ENCODE data around the gene PRLH.
"Not testable (repeated sequence)": the region's sequence is repeated elsewhere in the genome, so short reads cannot be mapped to it uniquely, and the experiment has no call there.

Gene PRLH

DNA sequence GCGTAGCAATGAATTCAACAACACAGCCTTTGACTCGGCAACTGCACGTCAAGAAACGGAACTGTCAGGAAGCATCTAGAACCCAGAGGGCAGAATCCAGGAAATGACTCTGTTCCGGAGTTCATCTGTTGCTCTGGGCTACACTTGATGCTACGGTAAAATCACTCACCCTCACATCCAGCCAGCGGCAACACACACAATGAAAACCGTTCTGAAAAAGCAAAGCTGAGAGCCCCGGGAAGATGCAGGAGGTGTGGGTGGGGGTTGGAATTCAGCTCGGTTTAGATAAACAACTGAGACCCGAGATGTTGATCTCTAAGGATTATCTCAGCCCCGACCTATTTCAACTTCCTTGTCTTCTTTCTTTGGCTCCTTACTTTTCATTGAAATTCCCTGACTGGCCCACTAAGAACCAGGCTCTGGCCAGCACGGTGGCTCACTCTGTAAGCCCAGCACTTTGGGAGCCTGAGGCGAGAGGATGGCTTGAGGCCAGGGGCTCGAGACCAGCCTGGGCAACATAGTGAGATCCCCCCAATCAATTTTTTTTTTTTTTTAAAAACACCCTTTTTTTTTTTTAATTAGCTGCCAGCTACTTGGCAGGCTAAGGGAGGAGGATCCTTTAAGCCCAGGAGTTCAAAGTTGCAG, 37.5 kb downstream of the PRLH start:
- Histone ChIP-seq H3K27ac (peak overlapping the region; percentile 82), H3K4me3 (ENCODE audit: low read depth, low read length) (no peak overlapping the region), H3K27me3 (replicated peaks) (no peaks in the 10 kb centered on the region), H3K36me3 (replicated peaks) (no peaks in the 10 kb centered on the region)
- TF ChIP-seq, protein P1, sequence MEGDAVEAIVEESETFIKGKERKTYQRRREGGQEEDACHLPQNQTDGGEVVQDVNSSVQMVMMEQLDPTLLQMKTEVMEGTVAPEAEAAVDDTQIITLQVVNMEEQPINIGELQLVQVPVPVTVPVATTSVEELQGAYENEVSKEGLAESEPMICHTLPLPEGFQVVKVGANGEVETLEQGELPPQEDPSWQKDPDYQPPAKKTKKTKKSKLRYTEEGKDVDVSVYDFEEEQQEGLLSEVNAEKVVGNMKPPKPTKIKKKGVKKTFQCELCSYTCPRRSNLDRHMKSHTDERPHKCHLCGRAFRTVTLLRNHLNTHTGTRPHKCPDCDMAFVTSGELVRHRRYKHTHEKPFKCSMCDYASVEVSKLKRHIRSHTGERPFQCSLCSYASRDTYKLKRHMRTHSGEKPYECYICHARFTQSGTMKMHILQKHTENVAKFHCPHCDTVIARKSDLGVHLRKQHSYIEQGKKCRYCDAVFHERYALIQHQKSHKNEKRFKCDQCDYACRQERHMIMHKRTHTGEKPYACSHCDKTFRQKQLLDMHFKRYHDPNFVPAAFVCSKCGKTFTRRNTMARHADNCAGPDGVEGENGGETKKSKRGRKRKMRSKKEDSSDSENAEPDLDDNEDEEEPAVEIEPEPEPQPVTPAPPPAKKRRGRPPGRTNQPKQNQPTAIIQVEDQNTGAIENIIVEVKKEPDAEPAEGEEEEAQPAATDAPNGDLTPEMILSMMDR (IDR thresholded peaks at IDR 0.05; ENCODE audit: low read depth, low read length, missing control alignments) = no peak
- DNase-seq = peak; percentile 87
- in situ Hi-C loops (cut with HindIII; ENCODE audit: low pct_ligation_motif_present, low sequenced_read_pairs) = no loop called here

DNA sequence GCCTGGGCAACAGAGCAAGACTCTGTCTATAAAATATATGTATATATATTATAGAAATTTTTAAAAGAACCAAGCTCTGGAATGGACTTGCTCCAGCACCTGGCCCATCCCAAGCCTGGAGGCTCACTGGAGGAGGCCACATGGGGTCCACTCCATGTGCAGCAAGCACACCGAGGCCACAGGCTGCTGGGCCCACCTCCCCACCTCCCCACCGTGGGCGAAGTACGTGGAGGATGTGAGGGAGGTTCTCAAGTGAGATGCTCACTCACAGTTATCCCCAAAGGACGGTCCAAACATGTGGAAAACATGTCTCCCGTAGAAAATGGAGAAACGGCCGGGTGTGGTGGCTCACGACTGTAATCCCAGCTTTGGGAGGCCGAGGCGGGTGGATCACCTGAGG, 38.0 kb downstream of the PRLH start:
- no peaks in the 10 kb centered on the region for H3K27me3 ChIP-seq (replicated peaks)
- in situ Hi-C loops (cut with HindIII; ENCODE audit: low pct_ligation_motif_present, low sequenced_read_pairs) = no loop called here
- H3K36me3 ChIP-seq (replicated peaks) = no peaks in the 10 kb centered on the region
- H3K4me3 ChIP-seq (ENCODE audit: low read depth, low read length) = no peak overlapping the region
- no peak for DNase-seq
- TF ChIP-seq, protein P1 (IDR thresholded peaks at IDR 0.05; ENCODE audit: low read depth, low read length, missing control alignments) = no peak
- peak overlapping the region; percentile 82 for H3K27ac ChIP-seq

DNA sequence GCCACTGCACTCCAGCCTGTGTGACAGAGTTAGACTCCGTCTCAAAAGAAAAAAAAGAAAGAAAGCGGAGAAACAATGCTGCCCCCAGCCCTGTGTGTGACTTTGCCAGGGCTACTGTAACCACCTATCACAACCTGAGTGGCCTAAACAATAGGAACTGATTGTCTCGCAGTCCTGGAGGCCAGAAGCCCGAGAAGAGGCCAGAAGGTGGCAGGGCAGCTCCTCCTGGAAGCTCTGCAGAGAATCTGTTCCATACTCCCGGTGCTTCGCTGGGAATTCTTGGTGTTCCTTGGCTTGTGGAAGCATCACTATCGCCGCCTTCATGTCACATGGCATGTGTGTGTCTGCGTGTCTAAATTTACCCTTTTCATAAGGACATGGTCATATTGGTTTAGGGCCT, 38.6 kb downstream of the PRLH start:
- no peaks in the 10 kb centered on the region for H3K36me3 ChIP-seq (replicated peaks)
- TF ChIP-seq, protein P1 (IDR thresholded peaks at IDR 0.05; ENCODE audit: low read depth, low read length, missing control alignments) = peak; percentile 60
- no peak for DNase-seq
- in situ Hi-C loops (cut with HindIII; ENCODE audit: low pct_ligation_motif_present, low sequenced_read_pairs) = no loop called here
- no peaks in the 10 kb centered on the region for H3K27me3 ChIP-seq (replicated peaks)
- H3K27ac ChIP-seq = no peak overlapping the region
- no peak overlapping the region for H3K4me3 ChIP-seq (ENCODE audit: low read depth, low read length)

DNA sequence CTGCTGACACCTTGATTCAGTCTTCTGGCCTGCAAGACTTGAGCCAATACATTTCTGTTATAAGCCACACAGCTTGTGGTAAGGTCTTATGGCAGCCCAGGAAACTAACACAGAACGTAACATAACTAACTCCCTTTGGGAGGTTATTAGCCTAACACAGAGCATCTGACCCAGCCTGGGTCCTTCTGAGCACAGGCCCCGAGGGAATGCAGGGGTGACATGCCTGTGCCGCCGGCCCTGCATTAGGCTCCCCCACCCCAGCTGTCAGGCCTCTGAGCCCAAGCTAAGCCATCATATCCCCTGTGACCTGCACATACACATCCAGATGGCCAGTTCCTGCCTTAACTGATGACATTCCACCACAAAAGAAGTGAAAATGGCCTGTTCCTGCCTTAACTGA, 40.1 kb downstream of the PRLH start:
- DNase-seq; in situ Hi-C loops (cut with HindIII; ENCODE audit: low pct_ligation_motif_present, low sequenced_read_pairs); H3K4me3 ChIP-seq (ENCODE audit: low read depth, low read length): not testable (repeated sequence)

DNA sequence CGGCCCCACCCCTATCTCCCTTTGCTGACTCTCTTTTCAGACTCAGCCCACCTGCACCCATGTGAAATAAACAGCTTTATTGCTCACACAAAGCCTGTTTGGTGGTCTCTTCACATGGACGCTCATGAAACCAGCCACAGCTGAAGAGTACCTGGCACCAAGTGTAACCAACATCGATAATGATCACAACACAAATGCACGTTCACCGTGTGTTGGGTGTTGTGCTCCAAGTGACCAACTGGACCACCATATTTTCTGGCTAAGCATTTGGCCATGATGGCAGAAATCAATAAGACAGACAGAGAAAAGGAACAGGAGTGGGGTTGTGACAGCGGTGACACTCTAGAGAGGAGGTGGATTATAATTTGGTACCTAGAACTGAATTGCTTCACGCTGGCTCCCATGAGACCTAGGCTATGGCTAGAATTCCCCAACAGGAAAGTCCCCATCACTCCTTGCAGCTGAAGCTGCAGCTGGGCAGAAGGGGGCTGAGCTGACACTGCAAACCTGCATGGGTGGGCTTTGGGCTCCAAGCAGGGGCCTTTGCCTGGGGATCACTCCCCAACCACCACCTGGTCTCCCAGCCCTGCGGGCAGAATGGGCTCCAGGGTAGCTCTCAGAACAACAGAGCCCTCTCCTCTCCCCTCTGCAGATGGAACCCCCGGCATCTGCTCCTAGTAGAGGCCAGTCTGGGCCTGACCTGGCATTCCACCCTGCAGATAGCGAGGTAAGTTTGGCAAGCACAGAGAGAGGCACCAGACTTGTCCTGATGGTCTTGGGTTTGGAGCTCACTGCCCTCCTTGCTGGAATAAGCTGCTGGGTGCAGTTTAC, 46.4 kb downstream of the PRLH start:
- TF ChIP-seq, protein P1 (IDR thresholded peaks at IDR 0.05; ENCODE audit: low read depth, low read length, missing control alignments) = no peak
- in situ Hi-C loops (cut with HindIII; ENCODE audit: low pct_ligation_motif_present, low sequenced_read_pairs) = no loop called here
- no peak for DNase-seq

More for the DNA sequence above, 40.1 kb downstream of the PRLH start:
- not testable (repeated sequence) for H3K27me3 ChIP-seq (replicated peaks); H3K27ac ChIP-seq; H3K36me3 ChIP-seq (replicated peaks)

DNA sequence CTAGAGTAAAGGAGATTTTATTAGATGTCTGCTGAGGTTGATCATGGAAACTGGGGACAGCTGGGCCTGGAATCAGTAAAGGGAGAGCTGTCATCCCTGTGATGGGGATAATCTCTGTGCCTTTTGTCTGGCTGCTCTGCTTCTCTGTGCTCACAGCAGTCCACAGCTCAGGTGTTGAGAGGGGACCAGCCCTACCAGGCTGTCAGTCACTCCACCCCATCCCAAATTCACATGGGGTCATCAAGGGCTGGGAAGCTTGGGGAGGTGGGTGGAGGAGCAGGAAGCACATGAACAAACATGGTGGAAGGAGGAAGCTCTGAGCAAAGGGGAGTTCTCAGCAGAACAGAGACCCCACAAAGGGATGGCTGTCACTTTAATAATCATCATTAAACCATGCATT, 47.3 kb downstream of the PRLH start:
- no peak overlapping the region for H3K27ac ChIP-seq
- DNase-seq = no peak
- in situ Hi-C loops (cut with HindIII; ENCODE audit: low pct_ligation_motif_present, low sequenced_read_pairs) = no loop called here
- H3K4me3 ChIP-seq (ENCODE audit: low read depth, low read length) = no peak overlapping the region
- no peaks in the 10 kb centered on the region for H3K36me3 ChIP-seq (replicated peaks)
- H3K27me3 ChIP-seq (replicated peaks) = no peaks in the 10 kb centered on the region
- TF ChIP-seq, protein P1 (IDR thresholded peaks at IDR 0.05; ENCODE audit: low read depth, low read length, missing control alignments) = no peak

More for the DNA sequence above, 46.4 kb downstream of the PRLH start:
- no peaks in the 10 kb centered on the region for H3K27me3 ChIP-seq (replicated peaks)
- no peaks in the 10 kb centered on the region for H3K36me3 ChIP-seq (replicated peaks)
- no peak overlapping the region for H3K27ac ChIP-seq
- no peak overlapping the region for H3K4me3 ChIP-seq (ENCODE audit: low read depth, low read length)
